GM12891 (cell line): ENCODE measurements around the gene ERN2.
"Not testable (repeated sequence)": the region's sequence is repeated elsewhere in the genome, so short reads cannot be mapped to it uniquely, and the experiment has no call there.

Source experiments
- POLR2A ChIP-seq: IDR thresholded peaks from 2 replicates; pipeline ENCODE4 v1.6.1; 2011; ENCODE audit warnings: low read depth, low read length, control low read depth
- POU2F2 ChIP-seq: IDR thresholded peaks from 2 replicates; pipeline ENCODE4 v1.6.1; 2011; ENCODE audit warnings: low read depth, mild to moderate bottlenecking, control low read depth, low read length, moderate library complexity
- TAF1 ChIP-seq: IDR thresholded peaks from 2 replicates; pipeline ENCODE4 v1.6.1; 2011; ENCODE audit warnings: low read depth, low read length, control low read depth

DNA sequence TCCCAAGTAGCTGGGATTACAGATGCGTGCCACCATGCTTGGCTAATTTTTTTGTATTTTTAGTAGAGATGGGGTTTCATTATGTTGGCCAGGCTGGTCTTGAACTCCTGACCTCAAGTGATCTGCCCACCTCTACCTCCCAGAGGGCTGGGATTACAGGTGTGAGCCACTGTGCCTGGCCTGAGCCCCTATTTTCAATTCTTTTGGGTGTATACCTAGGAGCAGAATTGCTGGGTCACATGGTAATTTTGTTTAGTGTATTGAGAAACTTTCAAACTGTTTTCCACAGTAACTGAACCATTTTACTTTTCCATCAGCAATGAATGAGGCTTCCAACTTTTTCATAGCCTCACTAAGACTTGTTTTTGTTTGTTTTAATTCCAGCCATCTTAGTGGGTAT is 38.0 kb upstream of the ERN2 start:
- not testable (repeated sequence) for TF ChIP-seq POU2F2, TAF1, POLR2A
